H1 (cell line): ENCODE results near the gene TMED8. TPM values are rescaled to one million over a fixed set of nuclear protein-coding genes. Genes with fewer than 3 reads are reported as not detected.
A peak's percentile ranks its signal among the peaks of the same experiment; 100 is the strongest.

Source experiments
- CTCF ChIA-PET: fragments of 300-600 bp; sonication (Branson Sonifier 250); formaldehyde crosslinking; loops from one replicate; lab custom pipeline; 2021; ENCODE audit not compliant: partially characterized antibody; lab: Charles Lee
- POLR2A ChIA-PET: fragments of 300-600 bp; sonication (Branson Sonifier 250); formaldehyde crosslinking; loops from one replicate; lab custom pipeline; 2021; ENCODE audit warnings: inconsistent platforms; ENCODE audit not compliant: partially characterized antibody; lab: Charles Lee
- DNase-seq, 2 experiments: peaks; one replicate each; pipeline versions ENCODE4 v3.0.0 to v3.0.0-alpha.2; 2010 to 2022; ENCODE audit warnings: low spot score in 2 of 2, low read depth in 1 of 2, mixed read lengths in 1 of 2
- FAIRE-seq: peaks from 2 replicates; lab custom pipeline; 2011; peaks lifted over from hg19 to GRCh38; lab: Jason Lieb, UNC
- H2AFZ ChIP-seq: 2 replicates; pipeline ENCODE4 v1.8.1; 2012; ENCODE audit warnings: low read length, inconsistent platforms
- H2AK5ac ChIP-seq: 2 replicates; pipeline ENCODE4 v1.6.1; 2013; ENCODE audit warnings: low read depth, low read length
- H2BK120ac ChIP-seq: replicated peaks from 2 replicates; pipeline ENCODE3; 2013; ENCODE audit warnings: low read depth, low read length, inconsistent platforms
- H2BK12ac ChIP-seq: 2 replicates; pipeline ENCODE4 v1.6.1; 2013; ENCODE audit warnings: low read depth, low read length
- H2BK15ac ChIP-seq: 2 replicates; pipeline ENCODE4 v1.6.1; 2013; ENCODE audit warnings: low read length
- H2BK20ac ChIP-seq: 2 replicates; pipeline ENCODE4 v1.6.1; 2013; ENCODE audit warnings: low read length
- H2BK5ac ChIP-seq: 2 replicates; pipeline ENCODE4 v1.6.1; 2013; ENCODE audit warnings: low read depth, low read length
- H3K14ac ChIP-seq: 2 replicates; pipeline ENCODE4 v1.6.1; 2013; ENCODE audit warnings: inconsistent platforms; ENCODE audit not compliant: insufficient read length
- H3K18ac ChIP-seq: 2 replicates; pipeline ENCODE4 v1.6.1; 2013; ENCODE audit warnings: low read length; ENCODE audit errors: extremely low read depth
- H3K23ac ChIP-seq: 2 replicates; pipeline ENCODE4 v1.6.1; 2013; ENCODE audit warnings: inconsistent platforms; ENCODE audit not compliant: insufficient read length
- H3K23me2 ChIP-seq: 2 replicates; pipeline ENCODE4 v1.6.1; 2013; ENCODE audit warnings: low read depth, low read length
- H3K27ac ChIP-seq: 2 replicates; pipeline ENCODE4 v1.6.1; 2011; ENCODE audit warnings: low read depth, low read length, inconsistent platforms
- H3K27me3 ChIP-seq, 4 experiments: replicated peaks in 1 of 4; 1 replicate in 1 of 4; 2 replicates in 3 of 4; pipeline versions ENCODE4 v1.6.1 to v1.8.1; 2011 to 2013; ENCODE audit warnings: low read length in 3 of 4, mild to moderate bottlenecking in 3 of 4, inconsistent platforms in 2 of 4, mixed read lengths in 2 of 4, moderate library complexity in 1 of 4; ENCODE audit not compliant: control insufficient read depth in 3 of 4, insufficient read depth in 3 of 4; ENCODE audit errors: extremely low read depth in 1 of 4
- H3K36me3 ChIP-seq, 4 experiments: 2 replicates each; pipeline versions ENCODE4 v1.6.1 to v1.8.1; 2011 to 2013; ENCODE audit warnings: mild to moderate bottlenecking in 4 of 4, low read length in 3 of 4, moderate library complexity in 2 of 4, control low read depth in 1 of 4, inconsistent platforms in 1 of 4; ENCODE audit not compliant: insufficient read depth in 4 of 4, control insufficient read depth in 2 of 4
- H3K4ac ChIP-seq: replicated peaks from 2 replicates; pipeline ENCODE3; 2013; ENCODE audit warnings: low read length, low read depth, mixed read lengths, inconsistent platforms; ENCODE audit not compliant: insufficient read length
- H3K4me1 ChIP-seq, 4 experiments: replicated peaks in 1 of 4; 1 replicate in 1 of 4; 2 replicates in 3 of 4; pipeline versions ENCODE4 v1.6.1 to v1.8.1; 2011 to 2013; ENCODE audit warnings: low read length in 3 of 4, inconsistent platforms in 2 of 4, mixed read lengths in 1 of 4; ENCODE audit not compliant: insufficient read depth in 4 of 4, control insufficient read depth in 3 of 4
- H3K4me2 ChIP-seq, 2 experiments: 2 replicates each; pipeline versions ENCODE4 v1.6.1 to v1.8.1; 2011 to 2013; ENCODE audit warnings: low read depth in 2 of 2, low read length in 2 of 2, control low read depth in 1 of 2, inconsistent platforms in 1 of 2, mild to moderate bottlenecking in 1 of 2; ENCODE audit not compliant: insufficient read depth in 1 of 2
- H3K4me3 ChIP-seq, 4 experiments: fragments of 200-600, 300-600 bp in 1 of 4; sonication (generic), shearing (Covaris generic), sonication (Bioruptor Twin) in 1 of 4; 2 replicates each; pipeline versions ENCODE4 v1.5.1 to v1.8.1; 2011 to 2016; ENCODE audit warnings: low read length in 4 of 4, low read depth in 3 of 4, control low read depth in 2 of 4, inconsistent platforms in 2 of 4, mild to moderate bottlenecking in 2 of 4, mixed read lengths in 1 of 4, moderate library complexity in 1 of 4; ENCODE audit not compliant: insufficient read depth in 2 of 4; ENCODE audit errors: extremely low read depth in 1 of 4
- H3K56ac ChIP-seq: replicated peaks from 2 replicates; pipeline ENCODE3; 2013; ENCODE audit warnings: low read depth, mild to moderate bottlenecking, mixed read lengths, low read length, inconsistent platforms; ENCODE audit not compliant: insufficient read length
- H3K79me1 ChIP-seq: 2 replicates; pipeline ENCODE4 v1.6.1; 2013; ENCODE audit warnings: low read depth, low read length, control low read depth
- H3K79me2 ChIP-seq, 2 experiments: 2 replicates each; pipeline versions ENCODE4 v1.6.1 to v1.8.1; 2012 to 2013; ENCODE audit warnings: low read length in 2 of 2, mild to moderate bottlenecking in 2 of 2, inconsistent platforms in 1 of 2; ENCODE audit not compliant: insufficient read depth in 2 of 2, control insufficient read depth in 1 of 2
- H3K9ac ChIP-seq, 4 experiments: replicated peaks in 1 of 4; 1 replicate in 1 of 4; 2 replicates in 3 of 4; pipeline versions ENCODE4 v1.6.1 to v1.8.1; 2011 to 2013; ENCODE audit warnings: low read depth in 3 of 4, low read length in 3 of 4, control low read depth in 2 of 4, mild to moderate bottlenecking in 2 of 4, moderate library complexity in 2 of 4, inconsistent platforms in 1 of 4; ENCODE audit errors: extremely low read depth in 1 of 4
- H3K9me3 ChIP-seq, 2 experiments: 2 replicates each; pipeline versions ENCODE4 v1.6.1 to v1.8.1; 2012 to 2013; ENCODE audit warnings: mild to moderate bottlenecking in 2 of 2, moderate library complexity in 2 of 2, control low read depth in 1 of 2, inconsistent platforms in 1 of 2, low read depth in 1 of 2, low read length in 1 of 2, mixed read lengths in 1 of 2; ENCODE audit not compliant: insufficient read depth in 2 of 2
- H4K20me1 ChIP-seq, 2 experiments: replicated peaks in 1 of 2; 2 replicates each; pipeline versions ENCODE3 to v1.8.1; 2011 to 2013; ENCODE audit warnings: inconsistent platforms in 2 of 2, low read length in 2 of 2, mild to moderate bottlenecking in 1 of 2; ENCODE audit not compliant: insufficient read depth in 2 of 2, control insufficient read depth in 1 of 2
- H4K5ac ChIP-seq: 2 replicates; pipeline ENCODE4 v1.6.1; 2013; ENCODE audit warnings: low read length, low read depth, mixed read lengths, inconsistent platforms; ENCODE audit not compliant: insufficient read length
- H4K8ac ChIP-seq: 2 replicates; pipeline ENCODE4 v1.8.0; 2013; ENCODE audit warnings: mild to moderate bottlenecking, moderate library complexity, low read length, inconsistent platforms; ENCODE audit not compliant: insufficient read depth; ENCODE audit errors: extremely low read depth
- H4K91ac ChIP-seq: replicated peaks from 2 replicates; pipeline ENCODE3; 2013; ENCODE audit warnings: low read length, mixed read lengths, inconsistent platforms; ENCODE audit not compliant: insufficient read length
- BACH1 ChIP-seq: IDR thresholded peaks from 2 replicates; pipeline ENCODE4 v1.6.1; 2012; ENCODE audit warnings: low read length, improper control_type of control experiment
- WGBS, 2 experiments: shearing (Covaris generic) in 1 of 2; methylation state at CpG; one replicate each; pipeline versions ENCODE4 v1.1.6 to v1.1.7; 2013 to 2015; ENCODE audit warnings: low lambda C conversion rate in 2 of 2, mixed read lengths in 2 of 2, inconsistent platforms in 1 of 2, low coverage in 1 of 2, missing lambda C conversion rate in 1 of 2; ENCODE audit not compliant: insufficient replicate concordance in 2 of 2, insufficient coverage in 1 of 2, insufficient read length in 1 of 2; ENCODE audit errors: extremely low coverage in 1 of 2, missing lambda C conversion rate in 1 of 2; 5-methylcytosine and 5-hydroxymethylcytosine counted together
- polyA plus RNA-seq, 7 experiments: library from polyadenylated mRNA; depleted of rRNA in 3 of 7; stranded (reverse) in 5 of 7; unstranded in 2 of 7; fragments of >200 nt in 5 of 7; fragments of 200-250 nt in 2 of 7; gene quantifications; 1 replicate in 5 of 7; 2 replicates in 1 of 7; 4 replicates in 1 of 7; pipeline versions ENCODE4 v1.2.1 to v1.2.3, GENCODE V29; 2011 to 2013; ENCODE audit warnings: missing spikeins in 2 of 7, mixed read lengths in 2 of 7
- total RNA-seq: library from RNA; stranded (reverse); fragmentation: NEBNext Ultra II Directional; extraction: Animal tissue kit (Norgen Biotek cat#: 25700); gene quantifications from 2 replicates; pipeline ENCODE4 v1.2.1, GENCODE V29; 2021

TMED8 gene
- total and polyA plus RNA-seq, 2 of the 8 experiments (the other 6 are each of a cell fraction or from before 2014, with no cell fraction given): 5.5 to 13.4 TPM

DNA sequence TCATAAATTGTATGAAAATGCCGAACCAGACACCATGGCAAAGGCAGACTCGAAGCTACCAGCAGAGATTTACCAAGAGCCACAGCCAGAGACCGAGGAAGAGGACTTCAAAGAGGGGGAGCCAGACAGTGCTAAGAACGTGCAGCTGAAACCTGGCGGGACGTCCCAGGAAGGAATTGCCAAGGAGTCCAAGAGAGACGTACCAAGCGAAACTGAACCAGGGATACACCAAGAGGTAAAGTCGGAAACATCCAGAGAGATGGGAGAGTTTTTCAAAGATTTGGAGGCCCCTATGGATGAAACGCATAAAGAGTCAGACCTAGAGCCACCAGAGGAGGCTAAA lies 579 bp upstream of the TMED8 start:
- DNase-seq (no peak), FAIRE-seq (no peak)
- Histone ChIP-seq H3K14ac (no peak overlapping the region), H3K27me3 (peaks cover 0 to 4% (median 2%) of the 10 kb centered on the region in 4 experiments; a peak in 1 of 7 replicates), H3K36me3 (no peaks in the 10 kb centered on the region), H3K79me1 (no peaks in the 10 kb centered on the region), H2BK12ac (no peak overlapping the region), H2AFZ (peak overlapping the region; percentile 96), H3K23ac (no peak overlapping the region), H2BK5ac (no peak overlapping the region), H4K8ac (peak overlapping the region; percentile 71; the same call in 1 of the 2 replicates), H2BK120ac (no peak overlapping the region), H3K79me2 (peaks cover 0 to 2% of the 10 kb centered on the region in 2 experiments; a peak in 1 of 4 replicates)
- CTCF ChIA-PET: interaction anchor here (0.5 to 1.4 kb wide), 12 partner anchors 10 to 173 kb away, joined by 3 to 8 read pairs (median 4); no protein-coding TSS in a partner anchor
- TF ChIP-seq BACH1: no peak
- TF ChIP-seq, all 59 proteins: peak for 0
- no peaks in the 10 kb centered on the region for H4K20me1 ChIP-seq
- no peak overlapping the region for H4K91ac ChIP-seq
- peak overlapping the region; percentile 77 to 99 (median 92) for H3K4me3 ChIP-seq
- no peak overlapping the region for H3K4ac ChIP-seq
- H3K27ac ChIP-seq: no peak overlapping the region
- no peak overlapping the region for H2BK15ac ChIP-seq
- no peak overlapping the region for H2AK5ac ChIP-seq
- no peak overlapping the region for H2BK20ac ChIP-seq
- H3K4me1 ChIP-seq: peaks cover 0 to 8% (median 2%) of the 10 kb centered on the region in 4 experiments; a peak in 3 of 7 replicates
- no peaks in the 10 kb centered on the region for H3K9me3 ChIP-seq
- H3K56ac ChIP-seq: no peak overlapping the region
- no peak overlapping the region for H3K18ac ChIP-seq
- peak overlapping the region in 2 of 4 experiments; percentile 20 to 68; a peak in 3 of 7 replicates for H3K9ac ChIP-seq
- H3K4me2 ChIP-seq: peak overlapping the region; percentile 88 to 92
- no peak overlapping the region for H4K5ac ChIP-seq
- H3K23me2 ChIP-seq: peaks cover 4% of the 10 kb centered on the region
- POLR2A ChIA-PET: interaction anchor here (0.6 to 1.7 kb wide), 3 partner anchors 28 to 147 kb away, joined by 3 to 9 read pairs (median 3); partner anchors contain the start of genes GSTZ1 and POMT2
- whole genome bisulfite sequencing, 2 experiments: 32% methylated on average over 10 of the region's 10 CpGs; no CpG with 5 or more reads in 1 of the 2 experiments
